Natural killer cell (primary cell): Measurements from ENCODE around the gene AFAP1L1. TPM values are rescaled to one million over a fixed set of nuclear protein-coding genes. Genes with fewer than 3 reads are reported as not detected.

Experiments
- ATAC-seq, 3 donors: fragments of 150-1000 bp in 2 of 3; fragments of 200-7000 bp in 1 of 3; cut with Tn5 transposase; 1 replicate in 1 of 3; 2 replicates in 2 of 3; pipeline ENCODE4 v1.10.0; 2021; ENCODE audit warnings: mild to moderate bottlenecking in 2 of 3, moderate library complexity in 2 of 3
- DNase-seq, 2 donors: peaks; one replicate each; pipeline versions ENCODE4 v3.0.0 to v3.0.0-alpha.2; 2013 to 2021; ENCODE audit warnings: mixed read lengths in 1 of 2
- H3K27ac ChIP-seq: one replicate; pipeline ENCODE4 v1.5.1; 2013; ENCODE audit warnings: mild to moderate bottlenecking, low read length
- H3K27me3 ChIP-seq: one replicate; pipeline ENCODE4 v1.6.1; 2013; ENCODE audit warnings: low read length; ENCODE audit not compliant: control insufficient read depth, insufficient read depth
- H3K36me3 ChIP-seq: one replicate; pipeline ENCODE4 v1.6.1; 2013; ENCODE audit warnings: low read length; ENCODE audit not compliant: control insufficient read depth, insufficient read depth
- H3K4me1 ChIP-seq: one replicate; pipeline ENCODE4 v1.6.1; 2013; ENCODE audit warnings: low read length; ENCODE audit not compliant: control insufficient read depth, insufficient read depth
- H3K4me3 ChIP-seq: one replicate; pipeline ENCODE4 v1.5.1; 2013; ENCODE audit warnings: low read length
- H3K9me3 ChIP-seq: one replicate; pipeline ENCODE4 v1.6.1; 2013; ENCODE audit warnings: low read length; ENCODE audit not compliant: control insufficient read depth, insufficient read depth
- H3K27ac Mint-ChIP-seq, 2 donors: one replicate each; pipeline ENCODE4 v1.8.0; 2022; ENCODE audit warnings: mild to moderate bottlenecking in 2 of 2, mixed read lengths in 2 of 2, moderate library complexity in 1 of 2
- H3K27me3 Mint-ChIP-seq, 2 donors: one replicate each; pipeline ENCODE4 v1.8.0; 2022; ENCODE audit warnings: low read depth in 2 of 2, mixed read lengths in 2 of 2
- H3K36me3 Mint-ChIP-seq: one replicate; pipeline ENCODE4 v1.8.0; 2022; ENCODE audit warnings: mixed read lengths
- H3K4me1 Mint-ChIP-seq, 2 donors: one replicate each; pipeline ENCODE4 v1.8.0; 2022; ENCODE audit warnings: mixed read lengths in 2 of 2
- H3K4me3 Mint-ChIP-seq: one replicate; pipeline ENCODE4 v1.8.0; 2022; ENCODE audit warnings: mild to moderate bottlenecking, moderate library complexity, mixed read lengths
- H3K9me3 Mint-ChIP-seq, 2 donors: one replicate each; pipeline ENCODE4 v1.8.0; 2022; ENCODE audit warnings: mixed read lengths in 2 of 2
- WGBS: methylation state at CpG from one replicate; pipeline ENCODE4 v1.1.7; 2013; ENCODE audit warnings: missing lambda C conversion rate; ENCODE audit not compliant: insufficient coverage; 5-methylcytosine and 5-hydroxymethylcytosine counted together
- intact Hi-C: fragments of 100-400 bp; cut with micrococcal nuclease; formaldehyde crosslinking; loops from one replicate; pipeline ENCODE4 v1.14.2; 2022
- total RNA-seq, 4 donors: library from RNA; stranded (reverse); fragments of 120-200 nt in 1 of 4; gene quantifications; one replicate each; pipeline versions ENCODE4 v1.2.3 to v1.2.4, GENCODE V29; 2013 to 2022
- TF ChIP-seq, protein P1 (sequence below): fragments of 200-600 bp; IDR thresholded peaks from one replicate; pipeline ENCODE4 v1.8.0; 2022; ENCODE audit warnings: antibody characterized with exemption

The AFAP1L1 gene
- total RNA-seq, 3 donors from 2014 or later (not counting 1 experiment from before 2014, with no cell fraction given), result 0.23 to 1.5 TPM; not detected in 1

DNA sequence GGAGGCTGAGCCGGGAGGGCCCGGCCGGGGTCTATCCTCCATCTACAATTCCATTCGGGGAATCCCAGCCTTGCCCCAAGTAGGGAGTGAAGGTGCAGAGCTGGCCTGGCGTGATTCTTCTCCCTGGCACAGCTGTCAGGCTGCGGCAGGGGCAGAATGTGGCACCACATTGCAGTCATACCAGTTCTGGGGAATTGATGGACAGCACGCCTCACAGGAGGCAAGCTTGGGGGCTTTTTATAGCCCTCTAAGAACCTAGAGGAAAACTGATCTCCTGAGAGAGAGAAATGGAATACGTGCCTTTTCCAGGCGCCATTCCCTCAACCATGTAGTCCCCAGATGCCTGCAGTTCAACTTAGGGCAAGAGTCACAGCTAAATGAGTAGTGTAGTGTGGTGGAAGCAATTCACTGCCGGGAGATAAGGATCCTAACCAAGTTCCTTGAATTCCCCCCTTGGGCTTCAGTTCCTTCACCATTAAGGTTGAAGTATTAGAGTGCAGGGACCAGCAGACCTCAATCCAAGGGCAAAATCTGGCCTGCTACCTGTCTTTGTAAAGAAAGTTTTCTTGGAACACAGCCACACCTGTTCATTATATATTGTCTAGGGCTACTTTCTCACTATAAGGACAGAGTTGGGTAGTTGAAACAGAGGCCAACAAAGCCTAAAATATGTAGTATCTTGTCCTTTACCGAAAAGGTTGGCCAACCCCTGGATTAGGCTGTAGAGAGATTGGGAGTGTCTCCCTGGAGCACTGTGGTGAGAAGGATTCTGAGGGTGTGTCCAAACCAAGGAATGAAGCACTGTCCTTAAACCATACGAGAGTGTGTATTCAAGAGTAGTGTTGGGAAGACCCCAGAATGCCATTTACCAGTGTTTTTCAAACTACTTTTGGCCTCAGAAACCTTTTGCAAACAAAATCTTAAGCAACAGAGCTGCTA is 10.6 kb downstream of the AFAP1L1 start:
- Histone ChIP-seq H3K36me3 (no peaks in the 10 kb centered on the region), H3K27me3 (no peaks in the 10 kb centered on the region), H3K4me1 (no peaks in the 10 kb centered on the region), H3K27ac (no peak overlapping the region), H3K4me3 (no peak overlapping the region), H3K9me3 (no peaks in the 10 kb centered on the region)
- no peak for DNase-seq
- TF ChIP-seq, protein P1, sequence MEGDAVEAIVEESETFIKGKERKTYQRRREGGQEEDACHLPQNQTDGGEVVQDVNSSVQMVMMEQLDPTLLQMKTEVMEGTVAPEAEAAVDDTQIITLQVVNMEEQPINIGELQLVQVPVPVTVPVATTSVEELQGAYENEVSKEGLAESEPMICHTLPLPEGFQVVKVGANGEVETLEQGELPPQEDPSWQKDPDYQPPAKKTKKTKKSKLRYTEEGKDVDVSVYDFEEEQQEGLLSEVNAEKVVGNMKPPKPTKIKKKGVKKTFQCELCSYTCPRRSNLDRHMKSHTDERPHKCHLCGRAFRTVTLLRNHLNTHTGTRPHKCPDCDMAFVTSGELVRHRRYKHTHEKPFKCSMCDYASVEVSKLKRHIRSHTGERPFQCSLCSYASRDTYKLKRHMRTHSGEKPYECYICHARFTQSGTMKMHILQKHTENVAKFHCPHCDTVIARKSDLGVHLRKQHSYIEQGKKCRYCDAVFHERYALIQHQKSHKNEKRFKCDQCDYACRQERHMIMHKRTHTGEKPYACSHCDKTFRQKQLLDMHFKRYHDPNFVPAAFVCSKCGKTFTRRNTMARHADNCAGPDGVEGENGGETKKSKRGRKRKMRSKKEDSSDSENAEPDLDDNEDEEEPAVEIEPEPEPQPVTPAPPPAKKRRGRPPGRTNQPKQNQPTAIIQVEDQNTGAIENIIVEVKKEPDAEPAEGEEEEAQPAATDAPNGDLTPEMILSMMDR, result no peak
- Mint-ChIP-seq H3K27me3 (peaks cover 2 to 16% of the 10 kb centered on the region in 2 donors), H3K36me3 (no peaks in the 10 kb centered on the region), H3K4me3 (no peak overlapping the region), H3K27ac (no peak overlapping the region), H3K9me3 (no peaks in the 10 kb centered on the region), H3K4me1 (peaks cover 0 to 5% of the 10 kb centered on the region in 2 donors)
- intact Hi-C loops, result no loop called here
- WGBS, result 87% methylated on average over 11 of the region's 12 CpGs
- no peak for ATAC-seq

- no peak overlapping the region for H3K27ac ChIP-seq
- no peaks in the 10 kb centered on the region for H3K36me3 ChIP-seq
- no peak overlapping the region for H3K4me3 Mint-ChIP-seq
- no peaks in the 10 kb centered on the region for H3K9me3 ChIP-seq
- H3K27me3 ChIP-seq, result no peaks in the 10 kb centered on the region
- ATAC-seq (no peak), DNase-seq (no peak)
- H3K4me1 Mint-ChIP-seq, result peaks cover 0 to 5% of the 10 kb centered on the region in 2 donors
- TF ChIP-seq, protein P1, result no peak
- intact Hi-C loops, result no loop called here
- 90% methylated on average over 5 of the region's 5 CpGs for WGBS
- no peak overlapping the region for H3K27ac Mint-ChIP-seq
- no peak overlapping the region for H3K4me3 ChIP-seq
- peaks cover 0 to 14% of the 10 kb centered on the region in 2 donors for H3K27me3 Mint-ChIP-seq
- H3K4me1 ChIP-seq, result no peaks in the 10 kb centered on the region
- H3K36me3 Mint-ChIP-seq, result no peaks in the 10 kb centered on the region
- H3K9me3 Mint-ChIP-seq, result no peaks in the 10 kb centered on the region
Measured at GRCh38 chr5:149282966-149283332, 11.3 kb downstream of the AFAP1L1 start.

DNA sequence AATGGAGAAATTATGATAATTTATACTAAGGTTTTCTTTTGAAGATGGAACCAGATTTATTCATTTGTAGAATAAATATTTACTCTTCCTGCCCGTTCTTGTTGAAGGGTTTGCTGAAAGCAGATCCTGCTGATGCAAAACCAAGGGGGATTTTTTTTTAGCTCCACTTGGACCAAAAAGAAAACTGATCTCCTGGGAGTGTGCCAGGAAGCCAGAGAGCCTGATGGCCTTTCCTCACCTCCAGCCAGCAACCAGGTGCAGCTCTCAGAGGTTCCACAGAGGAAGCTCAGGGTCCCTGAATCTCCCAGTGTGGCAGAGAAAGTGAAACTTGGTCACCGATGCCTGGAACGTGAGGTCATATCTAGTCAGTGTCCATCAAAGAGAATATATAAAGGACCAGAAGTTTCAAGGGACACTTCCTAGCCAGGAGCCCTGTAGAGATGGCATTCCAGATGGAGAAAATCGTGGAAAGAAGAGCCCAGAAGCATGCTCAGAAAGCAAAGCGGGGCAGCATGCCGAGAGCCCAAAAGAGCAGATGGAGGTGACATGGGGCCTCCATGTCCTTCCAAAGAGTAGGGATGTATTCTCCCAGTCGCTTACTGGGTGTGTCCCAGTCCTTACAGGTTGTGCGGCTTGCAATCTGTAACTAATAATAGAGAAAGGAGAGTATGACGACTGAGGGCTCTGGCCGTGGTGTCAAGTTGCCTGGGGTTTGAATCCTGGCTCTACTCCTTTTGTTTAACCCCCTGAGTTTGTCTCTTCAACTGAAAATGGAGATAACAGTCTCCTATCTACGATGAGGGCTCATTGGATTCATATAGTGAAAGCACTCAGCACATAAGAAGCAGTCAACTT is 12.2 kb downstream of the AFAP1L1 start:
- Mint-ChIP-seq H3K27me3 (peaks cover 0 to 8% of the 10 kb centered on the region in 2 donors), H3K9me3 (no peaks in the 10 kb centered on the region), H3K4me3 (no peak overlapping the region), H3K4me1 (peaks cover 0 to 5% of the 10 kb centered on the region in 2 donors), H3K36me3 (no peaks in the 10 kb centered on the region), H3K27ac (no peak overlapping the region)
- TF ChIP-seq, protein P1, result no peak
- Histone ChIP-seq H3K27ac (no peak overlapping the region), H3K9me3 (no peaks in the 10 kb centered on the region), H3K27me3 (no peaks in the 10 kb centered on the region), H3K36me3 (no peaks in the 10 kb centered on the region), H3K4me1 (no peaks in the 10 kb centered on the region), H3K4me3 (no peak overlapping the region)
- intact Hi-C loops, result no loop called here
- DNase-seq, result no peak
- ATAC-seq, result no peak
- WGBS, result 82% methylated on average over 11 of the region's 11 CpGs
